Gastrocnemius medialis (tissue), 4 donors: ENCODE data around the gene PSMC3. TPM values are rescaled to one million over a fixed set of nuclear protein-coding genes. Genes with fewer than 3 reads are reported as not detected.

Experiments used
- ATAC-seq, 2 donors: fragments of 150-250 bp; one replicate each; pipeline ENCODE4 v1.9.1; 2016
- DNase-seq, 2 donors: peaks; one replicate each; pipeline ENCODE4 v3.0.0-alpha.2; 2019
- H3K27ac ChIP-seq, 4 donors: fragments of 200-600 bp; sonication (generic); 1 replicate in 1 of 4; 2 replicates in 3 of 4; pipeline ENCODE4 v1.5.1; 2016 to 2018; ENCODE audit warnings: mild to moderate bottlenecking in 2 of 4, moderate library complexity in 1 of 4
- H3K27me3 ChIP-seq, 3 donors: fragments of 200-600 bp; sonication (generic) in 2 of 3; 1 replicate in 1 of 3; 2 replicates in 2 of 3; pipeline versions ENCODE4 v1.5.1 to v1.6.0; 2016 to 2019; ENCODE audit warnings: mild to moderate bottlenecking in 1 of 3, moderate library complexity in 1 of 3
- H3K36me3 ChIP-seq, 2 donors: fragments of 200-600 bp; sonication (generic) in 1 of 2; one replicate each; pipeline ENCODE4 v1.5.1; 2017 to 2018
- H3K4me1 ChIP-seq, 2 donors: fragments of 200-600 bp; sonication (generic) in 1 of 2; one replicate each; pipeline ENCODE4 v1.5.1; 2016 to 2017; ENCODE audit warnings: mild to moderate bottlenecking in 2 of 2
- H3K4me3 ChIP-seq, 4 donors: fragments of 200-600 bp; sonication (generic) in 3 of 4; 1 replicate in 1 of 4; 2 replicates in 3 of 4; pipeline ENCODE4 v1.5.1; 2016 to 2019; ENCODE audit warnings: mild to moderate bottlenecking in 2 of 4
- H3K9me3 ChIP-seq, 3 donors: fragments of 200-600 bp; sonication (generic) in 2 of 3; 1 replicate in 1 of 3; 2 replicates in 2 of 3; pipeline ENCODE4 v1.5.1; 2016 to 2019
- POLR2A ChIP-seq, 2 donors: fragments of 450-650 bp; IDR thresholded peaks; one replicate each; pipeline ENCODE4 v1.6.1; 2017; ENCODE audit warnings: antibody characterized with exemption in 2 of 2, mild to moderate bottlenecking in 2 of 2, moderate library complexity in 2 of 2
- in situ Hi-C, 4 donors: fragments of 200-750 bp; cut with MboI; loops; one replicate each; pipeline versions ENCODE4 v1.15.0 to v1.8.0; 2017; ENCODE audit warnings: low sequenced_read_pairs in 4 of 4
- intact Hi-C: fragments of 100-400 bp; cut with DNase I; formaldehyde crosslinking; loops from one replicate; pipeline ENCODE4 v1.15.1; 2023; ENCODE audit warnings: low total_unique reads
- total RNA-seq, 4 donors: library from RNA; depleted of rRNA; stranded (reverse); fragments of >200 nt; gene quantifications; one replicate each; pipeline versions ENCODE4 v1.1.0 to v1.2.3, GENCODE V29; 2016
- TF ChIP-seq, protein P1 (sequence below), 5 experiments: fragments of 450-650 bp in 3 of 5; fragments of 200-600 bp in 2 of 5; sonication (generic) in 2 of 5; IDR thresholded peaks in 4 of 5; conservative IDR thresholded peaks in 1 of 5; 1 replicate in 4 of 5; 2 replicates in 1 of 5; pipeline ENCODE4 v1.5.1; 2016 to 2019; ENCODE audit warnings: antibody characterized with exemption in 5 of 5, mild to moderate bottlenecking in 3 of 5, moderate library complexity in 3 of 5

The PSMC3 gene
- total RNA-seq, 4 donors from 2014 or later = 243 to 350 (median 329) TPM

DNA sequence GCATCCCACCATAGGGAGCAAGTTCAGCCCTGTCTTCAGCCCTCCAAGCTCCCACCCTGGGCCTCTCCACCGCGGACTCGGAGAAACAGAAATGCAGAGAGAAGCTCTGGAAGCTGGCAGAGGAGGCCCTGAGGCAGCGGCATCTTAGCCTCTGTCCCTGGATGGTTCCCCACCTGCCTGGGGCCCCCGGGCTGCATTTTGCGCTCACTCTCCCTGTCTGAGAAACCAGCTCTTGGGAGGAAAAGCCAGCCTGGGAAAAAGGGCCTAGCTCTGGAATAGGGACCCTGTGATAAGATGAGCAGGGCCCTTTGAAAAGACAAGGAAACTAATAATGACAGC, 35.8 kb downstream of the PSMC3 start:
- Histone ChIP-seq H3K4me1 (peaks cover 6 to 22% of the 10 kb centered on the region in 2 donors), H3K36me3 (no peaks in the 10 kb centered on the region), H3K4me3 (no peak overlapping the region), H3K27ac (no peak overlapping the region), H3K9me3 (no peaks in the 10 kb centered on the region), H3K27me3 (no peaks in the 10 kb centered on the region)
- in situ Hi-C loops (no loop called here), intact Hi-C loops (no loop called here)
- TF ChIP-seq, protein P1, sequence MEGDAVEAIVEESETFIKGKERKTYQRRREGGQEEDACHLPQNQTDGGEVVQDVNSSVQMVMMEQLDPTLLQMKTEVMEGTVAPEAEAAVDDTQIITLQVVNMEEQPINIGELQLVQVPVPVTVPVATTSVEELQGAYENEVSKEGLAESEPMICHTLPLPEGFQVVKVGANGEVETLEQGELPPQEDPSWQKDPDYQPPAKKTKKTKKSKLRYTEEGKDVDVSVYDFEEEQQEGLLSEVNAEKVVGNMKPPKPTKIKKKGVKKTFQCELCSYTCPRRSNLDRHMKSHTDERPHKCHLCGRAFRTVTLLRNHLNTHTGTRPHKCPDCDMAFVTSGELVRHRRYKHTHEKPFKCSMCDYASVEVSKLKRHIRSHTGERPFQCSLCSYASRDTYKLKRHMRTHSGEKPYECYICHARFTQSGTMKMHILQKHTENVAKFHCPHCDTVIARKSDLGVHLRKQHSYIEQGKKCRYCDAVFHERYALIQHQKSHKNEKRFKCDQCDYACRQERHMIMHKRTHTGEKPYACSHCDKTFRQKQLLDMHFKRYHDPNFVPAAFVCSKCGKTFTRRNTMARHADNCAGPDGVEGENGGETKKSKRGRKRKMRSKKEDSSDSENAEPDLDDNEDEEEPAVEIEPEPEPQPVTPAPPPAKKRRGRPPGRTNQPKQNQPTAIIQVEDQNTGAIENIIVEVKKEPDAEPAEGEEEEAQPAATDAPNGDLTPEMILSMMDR (IDR thresholded peaks at IDR 0.05 in 4 of 5, conservative IDR thresholded peaks at IDR 0.05 in 1 of 5) = no peak
- TF ChIP-seq POLR2A (IDR thresholded peaks at IDR 0.05) = no peak
- DNase-seq (no peak), ATAC-seq (no peak)

DNA sequence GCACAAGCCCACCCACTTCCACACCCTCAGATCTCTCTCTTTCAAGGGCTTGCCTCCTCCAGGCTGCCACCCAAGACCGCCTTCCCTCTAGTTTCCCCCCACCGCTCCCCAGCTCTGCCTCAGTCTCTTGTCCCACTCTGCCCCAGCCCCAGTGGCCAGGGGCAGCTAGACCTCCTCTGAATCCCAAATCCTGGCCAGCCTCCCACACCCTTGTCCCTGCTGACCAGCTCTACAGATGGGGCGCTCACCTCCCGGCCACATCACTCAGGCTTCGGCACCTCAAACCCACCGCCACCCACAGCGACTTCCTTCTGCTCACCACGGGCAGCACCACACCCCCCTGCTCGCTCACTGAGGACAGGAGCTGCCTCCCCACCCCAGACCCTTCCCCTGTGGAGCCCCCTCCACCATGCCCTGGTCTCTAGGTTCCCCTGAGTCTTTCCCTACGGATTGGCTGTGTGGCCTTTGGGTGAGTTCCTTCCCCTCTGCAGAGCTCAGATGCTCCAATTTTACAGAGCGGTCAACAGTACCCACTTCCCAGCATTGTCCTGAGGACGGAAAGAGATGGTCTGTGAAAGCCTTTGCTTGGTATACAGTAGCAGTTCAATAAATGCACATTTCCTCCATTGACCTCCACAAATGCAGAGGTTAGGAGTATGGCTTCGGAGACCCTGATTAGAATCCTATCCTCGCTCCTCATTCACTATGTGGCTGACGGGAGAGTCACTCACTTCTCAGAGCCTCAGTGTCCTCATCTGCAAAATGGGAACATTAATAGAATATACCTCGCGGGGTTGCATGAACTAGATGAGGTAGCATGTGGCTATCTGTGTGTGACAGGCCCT, 36.4 kb downstream of the PSMC3 start:
- intact Hi-C loops = no loop called here
- DNase-seq (no peak), ATAC-seq (no peak)
- in situ Hi-C loops = loop anchor here in 1 of 4 donors (10.0 kb wide), 1 partner anchor 55 kb away; the partner anchor contains the start of gene RAPSN
- Histone ChIP-seq H3K9me3 (no peaks in the 10 kb centered on the region), H3K4me3 (no peak overlapping the region), H3K27ac (no peak overlapping the region), H3K36me3 (no peaks in the 10 kb centered on the region), H3K4me1 (peaks cover 6 to 17% of the 10 kb centered on the region in 2 donors), H3K27me3 (no peaks in the 10 kb centered on the region)
- TF ChIP-seq POLR2A (IDR thresholded peaks at IDR 0.05) = no peak
- TF ChIP-seq, protein P1 (IDR thresholded peaks at IDR 0.05 in 4 of 5, conservative IDR thresholded peaks at IDR 0.05 in 1 of 5) = no peak

DNA sequence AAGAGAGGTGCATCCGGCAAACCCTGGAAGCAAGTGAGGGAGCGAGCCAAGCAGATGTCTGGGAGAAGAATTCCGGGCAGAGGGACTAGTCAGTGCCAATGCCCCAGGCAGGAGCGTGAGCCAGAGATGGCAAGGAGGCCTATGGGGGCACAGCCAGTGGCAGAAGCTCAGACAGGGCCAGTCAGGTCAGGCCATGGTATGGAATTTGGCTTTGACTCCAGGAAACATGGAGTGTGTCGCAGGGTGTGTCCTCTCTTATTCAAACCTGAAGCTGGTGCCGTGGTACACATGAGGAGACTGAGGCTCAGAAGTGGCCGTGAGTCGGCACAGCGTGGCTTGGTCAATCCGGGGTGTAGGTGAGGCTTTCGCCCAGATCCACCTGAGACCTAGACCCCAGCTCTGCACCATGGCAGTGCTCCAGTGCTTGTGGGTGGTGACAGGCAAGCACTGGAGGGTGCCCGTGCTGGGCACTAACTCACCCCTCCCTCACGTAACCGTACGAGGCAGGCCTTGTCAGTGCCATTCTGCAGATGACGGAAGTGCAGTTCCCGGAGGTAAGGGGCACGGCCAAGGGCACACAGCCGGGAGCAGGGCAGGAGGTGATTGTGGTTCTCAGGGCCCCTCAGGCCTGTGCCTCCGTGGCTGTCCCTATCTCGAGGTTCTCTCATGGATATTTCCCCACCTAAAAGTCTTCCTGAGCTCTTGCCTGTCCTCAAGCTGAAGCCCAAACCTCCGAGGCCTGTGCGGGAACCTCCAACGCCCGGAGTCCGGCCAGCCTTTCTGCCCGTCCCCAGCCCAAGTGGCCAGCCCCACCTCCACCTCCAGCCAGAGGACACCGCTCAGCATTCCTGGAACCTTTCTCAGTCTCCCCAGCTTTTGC, 37.3 kb downstream of the PSMC3 start:
- Histone ChIP-seq H3K27me3 (no peaks in the 10 kb centered on the region), H3K4me3 (no peak overlapping the region), H3K4me1 (peaks cover 6 to 14% of the 10 kb centered on the region in 2 donors), H3K36me3 (no peaks in the 10 kb centered on the region), H3K9me3 (no peaks in the 10 kb centered on the region), H3K27ac (no peak overlapping the region)
- in situ Hi-C loops (loop anchor here in 1 of 4 donors (10.0 kb wide), 1 partner anchor 56 kb away; the partner anchor contains the start of gene RAPSN), intact Hi-C loops (no loop called here)
- DNase-seq (no peak), ATAC-seq (no peak)
- TF ChIP-seq POLR2A (IDR thresholded peaks at IDR 0.05) = no peak
- TF ChIP-seq, protein P1 (IDR thresholded peaks at IDR 0.05 in 4 of 5, conservative IDR thresholded peaks at IDR 0.05 in 1 of 5) = no peak

DNA sequence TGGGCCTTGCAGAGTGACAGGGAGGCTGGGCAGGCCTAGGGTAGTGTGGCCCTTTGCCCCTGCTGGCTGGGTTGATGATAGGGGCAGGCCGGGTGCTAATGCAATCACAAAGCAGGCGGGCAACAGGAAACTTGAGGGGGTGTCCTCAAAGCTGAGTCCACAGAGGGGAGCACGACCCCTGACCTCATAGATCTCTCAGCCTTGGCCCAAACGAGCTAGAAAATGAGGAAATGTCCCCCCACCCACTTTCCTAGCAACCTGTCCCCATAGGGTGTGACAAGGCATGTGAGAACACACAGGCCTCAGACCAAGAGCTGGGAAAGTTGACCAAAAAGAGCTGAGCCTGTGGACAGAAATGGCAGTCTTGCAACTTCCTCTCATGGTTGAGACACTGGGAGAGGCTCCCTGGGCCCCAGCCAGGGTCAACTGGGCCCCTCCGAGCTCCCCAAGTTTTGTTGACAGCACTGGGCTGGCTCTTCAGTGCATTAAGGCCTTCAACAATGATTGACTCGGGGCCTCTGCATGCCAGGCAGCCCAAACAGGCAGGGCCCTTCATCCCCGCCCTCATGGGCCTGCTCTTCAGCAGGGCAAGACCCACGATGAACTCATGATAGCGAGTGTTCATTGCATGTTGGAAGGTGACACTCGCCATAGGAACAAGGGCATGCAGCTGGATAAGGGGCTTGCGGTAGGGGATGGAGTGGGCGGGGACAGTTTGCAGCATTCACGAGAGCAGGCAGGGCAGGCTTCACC, 38.1 kb downstream of the PSMC3 start:
- no peaks in the 10 kb centered on the region for H3K27me3 ChIP-seq
- no peak overlapping the region for H3K4me3 ChIP-seq
- no peak overlapping the region for H3K27ac ChIP-seq
- TF ChIP-seq, protein P1 (IDR thresholded peaks at IDR 0.05 in 4 of 5, conservative IDR thresholded peaks at IDR 0.05 in 1 of 5) = no peak
- TF ChIP-seq POLR2A (IDR thresholded peaks at IDR 0.05) = no peak
- intact Hi-C loops (no loop called here), in situ Hi-C loops (loop anchor here in 1 of 4 donors (10.0 kb wide), 1 partner anchor 57 kb away; the partner anchor contains the start of gene RAPSN)
- H3K36me3 ChIP-seq = no peaks in the 10 kb centered on the region
- H3K9me3 ChIP-seq = no peaks in the 10 kb centered on the region
- ATAC-seq = no peak
- H3K4me1 ChIP-seq = peaks cover under 1 to 6% of the 10 kb centered on the region in 2 donors
- no peak for DNase-seq
